ACC112 (cell line): Measurements from ENCODE around the gene CSPG5.

Experiments
- H2AFZ ChIP-seq: fragments of 200-600 bp; sonication (generic); one replicate; pipeline ENCODE4 v1.6.0; 2017; ENCODE audit warnings: antibody characterized with exemption, low read length; ENCODE audit not compliant: unreplicated experiment
- H3K27ac ChIP-seq: fragments of 200-600 bp; sonication (generic); 2 replicates; pipeline ENCODE4 v1.5.1; 2014; ENCODE audit warnings: low read depth, mild to moderate bottlenecking, antibody characterized with exemption, low read length, moderate library complexity
- H3K27me3 ChIP-seq: fragments of 200-600 bp; sonication (generic); 2 replicates; pipeline ENCODE4 v1.6.1; 2014; ENCODE audit warnings: mild to moderate bottlenecking, antibody characterized with exemption, low read length, moderate library complexity, mixed read lengths; ENCODE audit not compliant: insufficient read depth
- H3K36me3 ChIP-seq: fragments of 200-600 bp; sonication (generic); 2 replicates; pipeline ENCODE4 v1.6.1; 2016; ENCODE audit warnings: mild to moderate bottlenecking, antibody characterized with exemption, low read length, moderate library complexity, mixed read lengths; ENCODE audit not compliant: insufficient read depth
- H3K4me1 ChIP-seq: fragments of 200-600 bp; sonication (generic); one replicate; pipeline ENCODE4 v1.6.1; 2016; ENCODE audit warnings: low read length, mixed read lengths; ENCODE audit not compliant: insufficient read depth, unreplicated experiment, control insufficient read depth
- H3K4me3 ChIP-seq: fragments of 200-600 bp; sonication (generic); 2 replicates; pipeline ENCODE4 v1.5.1; 2014; ENCODE audit warnings: mild to moderate bottlenecking, low read depth, low read length
- H3K79me2 ChIP-seq: fragments of 200-600 bp; sonication (generic); one replicate; pipeline ENCODE4 v1.6.0; 2016; ENCODE audit warnings: low read length; ENCODE audit not compliant: control insufficient read depth, unreplicated experiment, insufficient read depth

Gene CSPG5

DNA sequence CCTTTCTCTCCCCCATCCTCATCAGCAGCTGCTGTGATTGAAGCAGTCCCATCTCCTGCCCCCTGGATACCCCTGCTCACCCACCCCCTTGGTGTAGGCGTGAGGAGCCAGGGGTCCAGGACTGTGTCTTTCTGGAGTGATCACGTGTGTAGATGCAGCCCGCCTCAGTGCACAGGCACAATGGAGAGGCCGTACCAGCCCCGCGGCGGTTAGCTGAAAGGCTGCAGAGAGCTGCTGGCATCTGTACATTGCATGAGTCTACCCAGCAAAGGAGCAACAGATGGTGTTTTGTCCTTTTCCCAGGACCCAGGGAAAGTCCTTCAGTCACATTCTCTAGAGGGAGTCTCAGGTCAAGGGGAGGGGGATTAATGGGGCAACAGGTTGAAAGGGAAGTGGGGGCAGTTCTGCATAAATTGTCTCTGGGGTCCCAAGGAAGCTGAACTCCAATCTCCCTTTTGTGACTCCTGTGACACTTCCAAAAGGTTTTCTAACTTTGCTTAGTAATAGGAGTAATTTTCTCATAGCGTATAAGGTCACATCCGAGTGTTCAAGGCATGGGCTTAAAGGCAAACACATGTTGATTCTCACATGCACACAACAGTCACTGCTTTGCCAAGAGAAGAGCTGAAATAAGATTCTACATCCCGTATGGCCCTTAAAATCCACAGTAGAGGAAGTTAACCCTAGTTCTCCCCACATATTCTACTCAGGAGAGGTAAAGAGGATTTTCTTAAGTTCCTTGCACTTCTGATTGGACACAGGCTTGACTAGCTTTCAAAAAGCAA is 7.1 kb downstream of the CSPG5 start:
- Histone ChIP-seq H3K27ac (no peak overlapping the region), H2AFZ (no peak overlapping the region), H3K4me3 (no peak overlapping the region), H3K79me2 (no peaks in the 10 kb centered on the region), H3K4me1 (no peaks in the 10 kb centered on the region), H3K27me3 (peaks cover 49% of the 10 kb centered on the region), H3K36me3 (no peaks in the 10 kb centered on the region)

DNA sequence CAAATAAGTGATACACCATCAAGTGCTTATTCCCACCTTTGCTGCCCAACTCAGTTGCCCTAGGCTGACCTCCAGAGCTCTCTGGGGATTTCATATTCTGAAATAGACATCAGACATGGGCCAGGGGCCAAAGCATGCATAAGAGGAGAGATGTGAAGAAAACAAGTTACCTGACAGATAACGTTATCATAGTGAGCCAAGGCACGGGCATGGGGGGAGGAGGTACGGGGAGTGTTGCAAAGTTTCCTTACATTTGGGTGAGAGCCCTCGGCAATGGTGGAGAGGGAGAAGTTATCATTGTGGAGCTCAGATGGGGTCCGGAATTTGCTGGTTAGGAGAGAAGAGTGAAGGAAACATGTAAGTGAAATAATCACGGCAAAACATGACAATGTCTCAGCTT is 9.8 kb downstream of the CSPG5 start:
- Histone ChIP-seq H3K27ac (no peak overlapping the region), H3K4me3 (no peak overlapping the region), H3K36me3 (no peaks in the 10 kb centered on the region), H3K79me2 (no peaks in the 10 kb centered on the region), H3K27me3 (peaks cover 67% of the 10 kb centered on the region), H2AFZ (no peak overlapping the region), H3K4me1 (no peaks in the 10 kb centered on the region)

DNA sequence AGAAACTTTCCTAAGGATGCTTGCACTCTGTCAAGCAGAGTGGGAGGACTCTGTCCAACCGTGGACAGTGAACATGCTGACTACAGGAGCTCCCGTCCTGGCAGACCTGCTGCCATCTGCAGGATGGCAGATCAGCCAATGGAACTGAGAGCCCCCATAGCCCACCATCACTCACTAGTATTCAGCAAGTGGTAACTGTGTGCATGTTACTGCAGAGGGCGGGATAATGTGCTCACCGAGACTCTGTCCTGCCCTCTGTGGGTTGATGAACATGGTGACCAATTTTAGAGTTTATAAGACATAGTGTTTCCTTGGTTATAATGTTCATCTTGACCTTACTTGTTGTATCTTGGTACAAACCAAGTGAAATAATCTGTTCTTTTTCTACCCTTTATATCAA is 11.5 kb downstream of the CSPG5 start:
- H3K4me1 ChIP-seq: no peaks in the 10 kb centered on the region
- H3K79me2 ChIP-seq: no peaks in the 10 kb centered on the region
- H3K27me3 ChIP-seq: peaks cover 50% of the 10 kb centered on the region
- no peak overlapping the region for H2AFZ ChIP-seq
- H3K36me3 ChIP-seq: no peaks in the 10 kb centered on the region
- no peak overlapping the region for H3K27ac ChIP-seq
- no peak overlapping the region for H3K4me3 ChIP-seq

DNA sequence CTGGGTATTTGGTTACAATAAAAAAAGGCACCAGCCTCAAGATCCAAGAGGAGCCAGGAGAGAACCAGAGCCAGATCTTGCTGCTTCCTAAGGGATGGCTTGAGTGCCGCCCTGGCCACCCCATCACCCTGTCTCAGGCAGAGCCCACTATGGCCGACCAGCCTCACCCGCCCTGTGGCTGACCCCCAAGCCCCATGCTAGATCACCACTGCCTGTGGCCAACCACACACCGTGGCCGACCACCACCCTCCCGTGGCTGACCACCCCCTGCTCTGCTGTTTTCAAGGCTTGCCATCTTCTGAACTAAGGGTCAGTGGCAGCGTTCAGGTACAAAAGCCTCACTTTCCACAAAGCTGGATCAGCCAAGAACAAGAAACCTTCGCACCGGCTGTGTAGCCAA is 12.0 kb downstream of the CSPG5 start:
- Histone ChIP-seq H3K27me3 (peaks cover 45% of the 10 kb centered on the region), H2AFZ (no peak overlapping the region), H3K4me1 (no peaks in the 10 kb centered on the region), H3K4me3 (no peak overlapping the region), H3K27ac (no peak overlapping the region), H3K36me3 (no peaks in the 10 kb centered on the region), H3K79me2 (no peaks in the 10 kb centered on the region)

DNA sequence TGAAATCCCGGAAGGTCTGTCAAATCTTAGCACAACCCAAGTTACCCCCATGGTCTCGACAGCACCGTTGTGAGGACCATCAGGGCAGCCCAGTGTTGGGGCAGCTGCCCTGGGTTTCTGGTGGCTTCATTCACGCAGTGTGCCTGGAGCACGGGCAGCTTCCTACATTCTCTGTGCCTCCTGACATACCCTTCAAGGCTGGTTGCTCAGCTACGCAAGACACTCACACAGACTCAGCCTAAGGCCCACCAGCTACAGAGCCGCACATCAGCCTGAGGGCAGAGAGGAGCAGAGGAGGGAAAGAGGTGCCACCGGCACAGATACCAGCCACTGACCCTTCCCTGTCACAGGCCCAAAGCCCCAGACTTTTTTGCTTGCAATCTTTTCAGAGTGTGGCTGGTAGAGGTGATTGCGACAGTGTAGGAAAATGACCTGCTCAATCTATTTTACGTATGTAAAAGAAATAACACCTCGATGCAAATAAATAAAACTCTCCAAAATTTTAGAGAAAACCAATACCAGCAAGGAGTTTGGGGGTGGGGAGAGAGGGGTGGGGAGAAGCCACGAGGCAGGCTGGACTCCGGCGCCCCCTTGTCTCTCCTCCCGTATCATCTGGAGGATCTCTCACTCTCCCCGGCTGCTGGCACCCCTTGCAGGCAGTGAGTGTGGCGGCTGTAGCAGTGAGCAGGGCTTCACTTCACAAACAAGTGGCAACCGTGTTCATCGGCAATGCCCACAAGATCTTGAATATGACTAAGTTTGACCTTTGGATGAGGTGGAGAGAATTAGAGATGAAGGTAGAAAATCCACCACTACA is 12.7 kb downstream of the CSPG5 start:
- no peak overlapping the region for H3K27ac ChIP-seq
- H3K27me3 ChIP-seq: peaks cover 38% of the 10 kb centered on the region
- H3K36me3 ChIP-seq: no peaks in the 10 kb centered on the region
- H3K4me1 ChIP-seq: no peaks in the 10 kb centered on the region
- no peak overlapping the region for H3K4me3 ChIP-seq
- no peaks in the 10 kb centered on the region for H3K79me2 ChIP-seq
- H2AFZ ChIP-seq: no peak overlapping the region

DNA sequence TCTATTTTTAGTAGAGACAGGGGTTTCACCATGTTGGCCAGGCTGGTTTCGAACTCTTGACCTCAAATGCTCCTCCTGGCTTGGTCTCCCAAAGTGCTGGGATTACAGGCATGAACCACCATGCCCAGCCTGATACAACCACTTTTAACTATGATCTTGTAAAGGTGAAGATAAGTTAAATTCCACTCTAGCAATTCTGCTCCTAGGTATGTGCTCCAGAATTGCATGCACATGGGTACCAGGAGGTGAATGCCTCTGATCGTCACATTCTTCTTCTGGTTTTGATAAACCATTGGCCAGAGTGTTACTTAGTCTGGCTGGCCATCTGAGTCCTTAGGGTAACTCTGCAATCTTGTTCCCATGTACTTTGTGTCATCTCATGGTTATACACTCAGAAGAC is 22.3 kb downstream of the CSPG5 start:
- H2AFZ ChIP-seq: no peak overlapping the region
- no peaks in the 10 kb centered on the region for H3K79me2 ChIP-seq
- peaks cover 19% of the 10 kb centered on the region for H3K27me3 ChIP-seq
- H3K36me3 ChIP-seq: no peaks in the 10 kb centered on the region
- no peak overlapping the region for H3K27ac ChIP-seq
- H3K4me3 ChIP-seq: no peak overlapping the region
- H3K4me1 ChIP-seq: no peaks in the 10 kb centered on the region

DNA sequence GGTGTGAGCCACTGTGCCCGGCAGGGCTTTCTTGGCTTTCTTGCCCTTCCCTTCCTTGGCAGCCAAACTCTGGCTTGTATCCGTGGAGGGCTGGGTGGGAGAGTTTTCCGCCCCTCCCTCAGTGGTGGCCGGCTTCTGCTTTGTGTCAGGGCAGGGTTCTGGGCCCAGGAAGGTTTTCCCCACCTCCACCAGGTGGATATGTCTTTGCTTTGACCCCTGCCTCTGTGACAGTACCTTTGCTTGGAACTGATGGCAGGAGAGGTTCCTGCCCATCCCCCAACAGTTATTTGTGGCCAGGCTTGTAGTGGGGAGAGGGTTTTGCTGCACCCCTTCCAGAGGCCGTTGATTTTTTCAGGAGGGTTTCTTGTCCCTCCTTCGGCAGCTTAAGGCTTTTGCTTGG is 24.3 kb downstream of the CSPG5 start:
- Histone ChIP-seq H3K4me1 (no peaks in the 10 kb centered on the region), H3K36me3 (no peaks in the 10 kb centered on the region), H2AFZ (no peak overlapping the region), H3K27me3 (peaks cover 32% of the 10 kb centered on the region), H3K79me2 (no peaks in the 10 kb centered on the region), H3K27ac (no peak overlapping the region), H3K4me3 (no peak overlapping the region)

DNA sequence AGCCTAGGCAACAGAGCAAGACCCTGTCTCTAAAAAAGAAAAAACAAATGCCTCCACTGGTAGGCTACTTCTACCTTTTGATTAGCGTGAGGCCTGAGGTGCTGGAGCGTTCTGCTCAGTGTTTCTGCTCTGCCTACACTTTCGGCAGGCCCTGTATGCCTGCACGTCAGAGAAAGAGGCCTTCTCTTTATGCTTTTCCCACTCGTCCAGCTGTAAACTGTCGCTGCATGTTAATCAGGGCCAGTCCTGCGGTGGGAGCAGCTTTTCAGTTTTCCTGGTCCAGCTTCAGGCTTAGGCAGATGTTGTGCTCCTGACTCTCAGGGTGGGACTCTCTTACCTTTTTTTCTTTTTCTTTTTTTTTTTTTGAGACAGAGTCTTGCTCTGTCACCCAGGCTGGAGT is 25.3 kb downstream of the CSPG5 start:
- Histone ChIP-seq H3K36me3 (no peaks in the 10 kb centered on the region), H3K79me2 (no peaks in the 10 kb centered on the region), H2AFZ (no peak overlapping the region)

DNA sequence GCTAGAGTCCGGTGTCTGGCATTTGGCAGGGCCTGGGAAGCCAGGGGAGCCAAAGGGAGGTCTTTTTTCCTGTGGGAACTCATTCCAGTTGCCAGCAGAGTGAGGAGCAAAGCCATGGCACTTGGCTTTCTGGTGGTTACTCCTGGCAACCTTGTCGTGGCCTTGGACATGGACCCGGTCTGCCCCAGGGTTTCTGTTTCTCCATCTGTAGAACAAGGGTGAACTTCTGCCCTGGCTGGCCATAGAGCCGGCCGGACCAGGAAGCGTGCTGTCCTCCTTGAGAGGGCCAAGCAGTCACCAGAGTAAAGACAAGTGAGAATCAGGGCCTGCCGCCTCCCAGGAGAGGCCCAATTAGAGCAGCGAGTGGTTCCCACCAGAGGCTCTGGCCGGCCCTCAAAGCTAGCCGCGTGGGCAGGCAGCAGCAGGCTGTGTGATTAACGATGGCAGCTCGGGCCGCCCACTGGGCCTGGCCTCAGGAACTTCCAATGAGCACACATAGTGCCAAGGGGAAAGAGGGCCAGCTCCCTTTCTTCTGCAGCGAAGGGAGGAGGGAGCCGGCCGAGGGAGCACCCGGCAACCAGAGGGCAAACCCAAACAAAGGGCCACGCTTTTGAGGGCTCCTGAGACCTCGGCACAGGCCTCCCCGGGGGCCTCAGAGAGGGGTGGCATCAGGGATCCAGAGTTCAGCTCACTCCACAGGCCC is 36.0 kb downstream of the CSPG5 start:
- no peak overlapping the region for H3K4me3 ChIP-seq
- no peaks in the 10 kb centered on the region for H3K36me3 ChIP-seq
- no peak overlapping the region for H3K27ac ChIP-seq
- no peaks in the 10 kb centered on the region for H3K79me2 ChIP-seq
- peaks cover 4% of the 10 kb centered on the region for H3K27me3 ChIP-seq
- H3K4me1 ChIP-seq: no peaks in the 10 kb centered on the region
- H2AFZ ChIP-seq: no peak overlapping the region

More for the DNA sequence above, 25.3 kb downstream of the CSPG5 start:
- no peaks in the 10 kb centered on the region for H3K4me1 ChIP-seq
- H3K27me3 ChIP-seq: peaks cover 38% of the 10 kb centered on the region
- no peak overlapping the region for H3K4me3 ChIP-seq
- H3K27ac ChIP-seq: no peak overlapping the region

DNA sequence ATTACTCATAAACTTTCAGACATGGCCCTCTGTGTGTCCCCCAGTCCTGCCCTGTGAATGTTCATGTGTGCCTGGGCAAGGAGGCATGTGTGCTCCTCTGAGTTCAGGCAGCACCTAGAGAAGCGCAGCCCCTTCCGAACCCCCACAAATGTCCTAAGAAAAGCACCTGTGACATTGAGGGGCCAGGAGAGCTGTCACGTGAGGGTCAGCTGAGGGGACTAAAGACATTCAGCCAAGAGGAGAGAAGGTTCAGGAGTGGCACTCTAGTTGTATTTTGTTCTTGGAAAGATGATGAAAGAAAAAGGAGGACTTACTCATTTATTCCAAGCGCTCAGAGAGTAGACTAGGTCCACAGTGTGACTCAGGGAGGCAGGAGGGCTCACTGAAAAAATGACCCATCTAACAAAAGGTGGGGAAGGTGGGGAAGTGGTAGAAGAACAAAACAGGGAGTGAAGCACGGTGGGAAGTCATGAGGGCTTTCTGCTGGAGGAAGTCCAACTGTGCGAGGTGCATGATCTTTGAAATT is 37.0 kb downstream of the CSPG5 start:
- Histone ChIP-seq H3K27ac (no peak overlapping the region), H3K36me3 (no peaks in the 10 kb centered on the region), H3K27me3 (no peaks in the 10 kb centered on the region), H3K4me3 (no peak overlapping the region), H2AFZ (no peak overlapping the region), H3K4me1 (no peaks in the 10 kb centered on the region), H3K79me2 (no peaks in the 10 kb centered on the region)
